MG63 (cell line): ENCODE measurements around the gene GOLGA2. TPM values are rescaled to one million over a fixed set of nuclear protein-coding genes. Genes with fewer than 3 reads are reported as not detected.
"Not testable (repeated sequence)": the region's sequence is repeated elsewhere in the genome, so short reads cannot be mapped to it uniquely, and the experiment has no call there.

ENCODE experiments used
- DNase-seq: peaks from one replicate; pipeline ENCODE4 v3.0.0-alpha.2; 2020
- H3K27me3 ChIP-seq: fragments of 250-450 bp; sonication (Bioruptor Pico); 2 replicates; pipeline ENCODE4 v1.5.1; 2020; ENCODE audit warnings: mild to moderate bottlenecking, moderate library complexity
- H3K36me3 ChIP-seq: fragments of 250-450 bp; sonication (Bioruptor Pico); 2 replicates; pipeline ENCODE4 v1.5.1; 2020; ENCODE audit warnings: mild to moderate bottlenecking, moderate library complexity
- H3K4me3 ChIP-seq: fragments of 250-450 bp; sonication (Bioruptor Pico); 2 replicates; pipeline ENCODE4 v1.5.1; 2020; ENCODE audit warnings: mild to moderate bottlenecking, moderate library complexity
- H3K9me3 ChIP-seq: fragments of 250-450 bp; sonication (Bioruptor Pico); 2 replicates; pipeline ENCODE4 v1.5.1; 2020; ENCODE audit warnings: mild to moderate bottlenecking, moderate library complexity
- total RNA-seq: library from RNA; depleted of rRNA; stranded (reverse); fragments of >200 nt; shearing (Covaris generic); gene quantifications from 2 replicates; pipeline ENCODE4 v1.2.3, GENCODE V29; 2014; ENCODE audit warnings: low replicate concordance

GOLGA2 gene
- total RNA-seq, 1 experiment from 2014 or later, result 70.3 TPM

- Histone ChIP-seq H3K9me3 (no peaks in the 10 kb centered on the region), H3K4me3 (no peak overlapping the region), H3K36me3 (no peaks in the 10 kb centered on the region), H3K27me3 (no peaks in the 10 kb centered on the region)
- no peak for DNase-seq
Observed at GRCh38 chr9:128231638-128232527, 43.9 kb downstream of the GOLGA2 start.

- not testable (repeated sequence) for H3K9me3 ChIP-seq, H3K36me3 ChIP-seq, DNase-seq, H3K27me3 ChIP-seq, H3K4me3 ChIP-seq
Observed at GRCh38 chr9:128230897-128231296, 44.9 kb downstream of the GOLGA2 start.

- DNase-seq, result no peak
- Histone ChIP-seq H3K4me3 (no peak overlapping the region), H3K27me3 (no peaks in the 10 kb centered on the region), H3K9me3 (no peaks in the 10 kb centered on the region), H3K36me3 (no peaks in the 10 kb centered on the region)
Observed at GRCh38 chr9:128226412-128226801, 49.4 kb downstream of the GOLGA2 start.

- Histone ChIP-seq H3K4me3 (no peak overlapping the region), H3K27me3 (no peaks in the 10 kb centered on the region), H3K36me3 (no peaks in the 10 kb centered on the region), H3K9me3 (no peaks in the 10 kb centered on the region)
- DNase-seq, result no peak
Observed at GRCh38 chr9:128225770-128226411, 49.9 kb downstream of the GOLGA2 start.

GRCh38 chr9:128224877-128225276, 50.9 kb downstream of the GOLGA2 start:
- no peak for DNase-seq
- Histone ChIP-seq H3K9me3 (no peaks in the 10 kb centered on the region), H3K36me3 (no peaks in the 10 kb centered on the region), H3K27me3 (no peaks in the 10 kb centered on the region), H3K4me3 (no peak overlapping the region)

GRCh38 chr9:128222880-128223670, 52.7 kb downstream of the GOLGA2 start:
- H3K36me3 ChIP-seq, result no peaks in the 10 kb centered on the region
- H3K4me3 ChIP-seq, result no peak overlapping the region
- no peaks in the 10 kb centered on the region for H3K9me3 ChIP-seq
- no peaks in the 10 kb centered on the region for H3K27me3 ChIP-seq
- no peak for DNase-seq

GRCh38 chr9:128222026-128222425, 53.8 kb downstream of the GOLGA2 start:
- H3K36me3 ChIP-seq, result no peaks in the 10 kb centered on the region
- H3K9me3 ChIP-seq, result no peaks in the 10 kb centered on the region
- H3K27me3 ChIP-seq, result no peaks in the 10 kb centered on the region
- no peak overlapping the region for H3K4me3 ChIP-seq
- no peak for DNase-seq

GRCh38 chr9:128219831-128220230, 56.0 kb downstream of the GOLGA2 start:
- no peak for DNase-seq
- Histone ChIP-seq H3K36me3 (no peaks in the 10 kb centered on the region), H3K4me3 (no peak overlapping the region), H3K27me3 (no peaks in the 10 kb centered on the region), H3K9me3 (no peaks in the 10 kb centered on the region)

- Histone ChIP-seq H3K36me3 (no peaks in the 10 kb centered on the region), H3K4me3 (no peak overlapping the region), H3K9me3 (no peaks in the 10 kb centered on the region), H3K27me3 (no peaks in the 10 kb centered on the region)
- DNase-seq, result no peak
Observed at GRCh38 chr9:128218518-128219389, 57.1 kb downstream of the GOLGA2 start.

GRCh38 chr9:128218172-128218517, 57.7 kb downstream of the GOLGA2 start:
- Histone ChIP-seq H3K4me3 (no peak overlapping the region), H3K36me3 (no peaks in the 10 kb centered on the region), H3K9me3 (no peaks in the 10 kb centered on the region), H3K27me3 (no peaks in the 10 kb centered on the region)
- no peak for DNase-seq

GRCh38 chr9:128216781-128217553, 58.8 kb downstream of the GOLGA2 start:
- H3K4me3 ChIP-seq, result no peak overlapping the region
- no peaks in the 10 kb centered on the region for H3K9me3 ChIP-seq
- no peaks in the 10 kb centered on the region for H3K36me3 ChIP-seq
- no peaks in the 10 kb centered on the region for H3K27me3 ChIP-seq
- DNase-seq, result no peak

- no peak overlapping the region for H3K4me3 ChIP-seq
Observed at GRCh38 chr9:128215491-128216409, 60.1 kb downstream of the GOLGA2 start.

GRCh38 chr9:128214571-128215490, 61.0 kb downstream of the GOLGA2 start:
- H3K27me3 ChIP-seq, result no peaks in the 10 kb centered on the region
- no peak overlapping the region for H3K4me3 ChIP-seq
- no peaks in the 10 kb centered on the region for H3K9me3 ChIP-seq
- H3K36me3 ChIP-seq, result no peaks in the 10 kb centered on the region
- peak; percentile 38 for DNase-seq

More at GRCh38 chr9:128215491-128216409, 60.1 kb downstream of the GOLGA2 start:
- Histone ChIP-seq H3K27me3 (no peaks in the 10 kb centered on the region), H3K9me3 (no peaks in the 10 kb centered on the region), H3K36me3 (no peaks in the 10 kb centered on the region)
- no peak for DNase-seq
